Right ventricle myocardium inferior (tissue), 1 donor: ENCODE results near the gene STAB2. TPM values are rescaled to one million over a fixed set of nuclear protein-coding genes. Genes with fewer than 3 reads are reported as not detected.
A peak's percentile ranks its signal among the peaks of the same experiment; 100 is the strongest.

ENCODE experiments used
- ATAC-seq: fragments of 200-7000 bp; cut with Tn5 transposase; one replicate; pipeline ENCODE4 v1.9.1; 2020; ENCODE audit warnings: mild to moderate bottlenecking, moderate library complexity
- DNase-seq: peaks from one replicate; pipeline ENCODE4 v3.0.0; 2021; ENCODE audit errors: missing footprints
- intact Hi-C: fragments of 100-400 bp; cut with DNase I; formaldehyde crosslinking; loops from one replicate; pipeline ENCODE4 v1.11.0; 2022
- total RNA-seq: library from RNA; stranded (reverse); fragmentation: NEBNext Ultra II Directional; extraction: Animal tissue kit (Norgen Biotek cat#: 25700); gene quantifications from one replicate; pipeline ENCODE4 v1.2.1, GENCODE V29; 2021
- donor health status: DM: no; HTN: yes; CAD: no; lungs with severe emphysema.

The STAB2 gene
- total RNA-seq, 1 donor from 2014 or later, result 0.11 TPM

GRCh38 chr12:103712216-103712615 lies 125.1 kb downstream of the STAB2 start:
- no peak for DNase-seq
- intact Hi-C loops, result no loop called here
- no peak for ATAC-seq

DNA sequence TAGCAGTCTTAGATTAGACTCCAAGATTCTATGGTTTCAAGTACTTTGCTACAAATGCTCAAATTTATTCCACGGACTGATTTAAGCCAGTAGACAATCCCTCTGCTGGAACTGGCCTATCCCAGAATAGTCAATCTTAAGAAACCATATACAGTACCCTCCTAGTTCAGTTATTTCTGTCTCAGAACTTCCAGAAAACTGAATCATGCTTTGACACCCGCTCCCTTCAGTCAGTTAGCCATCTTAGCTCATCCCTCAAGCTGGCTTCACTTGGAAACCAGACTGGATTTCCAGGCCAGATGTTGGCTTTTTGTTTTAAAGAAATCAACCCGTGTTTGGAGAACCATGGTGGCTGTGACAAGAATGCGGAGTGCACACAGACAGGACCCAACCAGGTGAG lies 128.4 kb downstream of the STAB2 start:
- ATAC-seq, result no peak
- intact Hi-C loops, result no loop called here
- DNase-seq, result no peak

DNA sequence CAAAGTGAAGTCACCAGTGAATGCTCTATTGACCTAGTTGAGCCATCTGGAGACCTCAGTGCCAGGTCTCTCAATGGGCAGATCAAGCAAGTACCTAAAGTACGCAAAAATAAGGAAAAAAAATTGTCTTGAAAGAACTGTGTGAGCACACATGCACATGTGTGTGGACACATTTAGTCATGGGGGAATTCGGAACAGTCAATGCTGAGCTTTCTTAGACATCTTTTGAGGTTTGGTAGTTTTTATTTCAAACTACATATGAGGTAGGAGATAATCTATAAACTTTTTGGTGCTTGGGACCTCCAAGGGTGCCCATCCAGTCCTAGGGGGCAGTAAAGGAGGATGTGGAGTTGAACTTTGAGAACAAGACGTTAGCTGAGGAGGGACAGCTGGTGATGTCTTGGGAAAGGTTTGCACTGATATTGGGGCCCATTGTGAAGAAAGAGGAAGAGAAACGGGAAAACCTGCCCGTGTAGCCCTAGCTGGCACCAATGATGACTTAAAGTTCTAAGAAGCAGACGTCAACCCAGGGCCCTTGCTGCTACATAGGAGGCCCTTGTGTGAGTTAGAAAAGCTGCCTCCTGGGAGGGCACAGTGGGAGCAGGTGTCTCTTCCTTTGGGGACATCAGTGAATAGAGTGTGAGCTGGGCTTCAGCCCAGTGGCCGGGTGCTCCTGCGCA lies 129.6 kb downstream of the STAB2 start:
- DNase-seq (no peak), ATAC-seq (no peak)
- intact Hi-C loops, result no loop called here

GRCh38 chr12:103725398-103725797 lies 138.3 kb downstream of the STAB2 start:
- ATAC-seq, result no peak
- intact Hi-C loops, result no loop called here
- DNase-seq, result no peak

- intact Hi-C loops, result no loop called here
- DNase-seq (no peak), ATAC-seq (no peak)
Observed at GRCh38 chr12:103727638-103728037, 140.6 kb downstream of the STAB2 start.

- intact Hi-C loops, result no loop called here
- DNase-seq (no peak), ATAC-seq (no peak)
Observed at GRCh38 chr12:103728323-103728722, 141.2 kb downstream of the STAB2 start.

DNA sequence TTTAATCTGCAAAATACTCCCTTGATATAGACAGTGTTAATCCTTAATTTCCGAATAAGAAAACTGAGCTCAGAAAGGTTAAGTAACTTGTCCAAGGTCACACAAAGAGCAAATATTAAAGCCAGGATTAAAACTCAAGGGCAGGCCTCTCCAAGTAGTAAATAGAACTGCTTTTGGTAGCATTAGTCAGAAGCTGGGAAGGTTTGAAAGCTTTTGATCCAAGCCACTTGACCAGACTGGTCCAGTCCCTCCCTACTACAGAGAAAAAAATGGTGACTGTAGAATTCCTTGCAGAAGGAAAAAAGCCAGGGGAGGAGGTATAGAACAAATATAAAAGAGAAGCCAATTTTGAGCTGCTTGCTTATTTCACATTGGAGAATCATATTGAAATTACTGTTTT lies 142.4 kb downstream of the STAB2 start:
- intact Hi-C loops, result no loop called here
- ATAC-seq, result no peak
- no peak for DNase-seq

- ATAC-seq (no peak), DNase-seq (no peak)
- intact Hi-C loops, result no loop called here
Observed at GRCh38 chr12:103731539-103731938, 144.5 kb downstream of the STAB2 start.

DNA sequence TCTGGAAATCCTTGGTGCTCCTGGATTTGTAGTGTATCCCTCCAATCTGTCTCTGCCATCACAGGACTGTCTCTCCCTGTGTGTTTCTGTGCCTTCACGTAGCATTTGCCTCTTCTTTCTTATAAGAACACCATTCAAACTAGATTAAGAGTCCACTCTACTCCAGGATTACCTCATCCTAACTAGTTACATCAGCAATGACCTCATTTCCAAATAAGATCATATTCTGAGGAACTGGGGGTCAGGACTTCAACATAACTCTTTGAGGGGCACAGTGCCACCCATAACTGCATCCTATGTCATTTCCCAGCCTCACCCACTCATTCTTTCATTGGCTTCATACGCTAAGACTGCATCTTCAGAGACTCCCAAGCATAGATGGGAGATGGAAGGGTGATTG lies 147.8 kb downstream of the STAB2 start:
- no peak for DNase-seq
- intact Hi-C loops, result no loop called here
- no peak for ATAC-seq

DNA sequence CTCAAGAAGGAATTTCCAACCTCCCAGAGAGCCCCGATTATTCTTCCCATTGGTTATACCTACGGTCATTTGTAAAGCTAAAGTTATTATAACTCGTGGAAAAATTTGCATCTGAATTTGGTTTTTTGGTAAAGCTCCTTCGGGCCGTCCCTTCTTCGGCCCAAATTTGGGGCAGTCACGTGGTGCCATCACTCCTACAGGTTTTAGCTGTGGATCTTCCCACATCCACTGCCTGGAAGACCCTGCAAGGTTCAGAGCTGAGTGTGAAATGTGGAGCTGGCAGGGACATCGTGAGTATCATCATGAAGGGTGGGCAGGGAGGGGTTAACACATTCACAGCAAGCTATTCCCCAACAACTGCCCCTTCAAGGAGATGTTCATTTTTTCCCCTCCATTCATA lies 148.2 kb downstream of the STAB2 start:
- intact Hi-C loops, result no loop called here
- ATAC-seq, result no peak

GRCh38 chr12:103736572-103736971 lies 149.5 kb downstream of the STAB2 start:
- no peak for ATAC-seq
- intact Hi-C loops, result no loop called here
- DNase-seq, result no peak

More for the DNA sequence above, 148.2 kb downstream of the STAB2 start:
- DNase-seq, result no peak

DNA sequence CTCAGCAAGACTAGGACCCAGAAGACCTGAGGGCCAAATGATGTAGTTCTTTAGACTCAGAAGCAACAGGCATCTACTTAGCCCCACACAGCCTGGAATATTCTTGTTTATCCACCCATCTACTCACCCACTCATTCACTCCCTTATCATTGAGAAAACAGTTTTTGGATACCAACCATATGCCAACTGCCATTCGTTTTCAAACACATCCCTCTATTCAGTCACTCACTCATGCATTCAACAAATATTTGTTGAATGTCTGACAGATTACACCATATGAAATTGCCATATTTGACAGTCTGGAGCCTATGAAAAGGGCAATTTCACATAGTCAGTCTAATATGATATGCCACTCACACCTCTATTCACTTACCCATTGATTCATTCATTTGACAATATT lies 150.8 kb downstream of the STAB2 start:
- intact Hi-C loops, result no loop called here
- DNase-seq (no peak), ATAC-seq (no peak)

DNA sequence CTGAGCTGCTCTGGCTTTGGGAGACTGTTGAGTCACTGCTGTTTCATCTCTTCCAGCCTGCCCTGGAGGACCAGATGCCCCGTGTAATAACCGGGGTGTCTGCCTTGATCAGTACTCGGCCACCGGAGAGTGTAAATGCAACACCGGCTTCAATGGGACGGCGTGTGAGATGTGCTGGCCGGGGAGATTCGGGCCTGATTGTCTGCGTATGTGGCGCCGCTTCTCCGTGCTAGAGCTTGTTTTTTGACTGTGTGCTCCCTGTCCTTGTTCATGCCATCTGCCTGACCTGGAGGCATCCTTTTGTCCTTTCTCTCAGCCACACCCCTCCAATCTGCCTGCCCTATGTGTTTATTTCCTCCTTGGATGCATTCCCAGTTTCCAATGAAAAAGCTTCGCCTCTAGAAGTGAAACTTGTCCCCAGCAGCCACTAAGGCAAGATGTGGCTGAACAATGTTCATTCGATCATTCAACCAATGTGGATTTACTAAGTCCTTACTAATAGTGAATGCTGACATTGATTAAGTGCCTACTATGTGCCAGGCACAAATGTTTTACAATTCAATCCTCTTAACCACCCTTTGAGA lies 155.4 kb downstream of the STAB2 start:
- ATAC-seq, result peak; percentile 53
- no peak for DNase-seq
- intact Hi-C loops, result loop anchor here (5.0 to 10.0 kb wide), 2 partner anchors 115 to 168 kb away; no protein-coding TSS in a partner anchor

GRCh38 chr12:103743788-103744187 lies 156.7 kb downstream of the STAB2 start:
- DNase-seq, result no peak
- ATAC-seq, result no peak
- intact Hi-C loops, result loop anchor here (5.0 to 10.0 kb wide), 2 partner anchors 116 to 169 kb away; no protein-coding TSS in a partner anchor

- no peak for ATAC-seq
- intact Hi-C loops, result loop anchor here (10.0 kb wide), 1 partner anchor 171 kb away; no protein-coding TSS in a partner anchor
- DNase-seq, result no peak
Observed at GRCh38 chr12:103745962-103746361, 158.9 kb downstream of the STAB2 start.

- intact Hi-C loops, result loop anchor here (10.0 kb wide), 1 partner anchor 173 kb away; no protein-coding TSS in a partner anchor
- ATAC-seq, result no peak
- no peak for DNase-seq
Observed at GRCh38 chr12:103748002-103748401, 160.9 kb downstream of the STAB2 start.

DNA sequence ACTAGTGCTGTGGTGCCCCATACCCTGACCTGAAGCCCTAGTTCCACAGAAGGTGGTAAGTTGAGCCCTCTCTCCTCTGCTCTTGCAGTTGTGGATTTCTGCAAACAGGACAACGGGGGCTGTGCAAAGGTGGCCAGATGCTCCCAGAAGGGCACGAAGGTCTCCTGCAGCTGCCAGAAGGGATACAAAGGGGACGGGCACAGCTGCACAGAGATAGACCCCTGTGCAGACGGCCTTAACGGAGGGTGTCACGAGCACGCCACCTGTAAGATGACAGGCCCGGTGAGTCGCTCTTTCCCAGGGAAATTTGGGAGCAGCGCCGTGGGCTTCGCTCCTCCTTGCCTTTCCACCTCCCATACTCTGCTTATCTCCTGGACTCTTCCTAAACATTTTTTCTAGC lies 161.8 kb downstream of the STAB2 start:
- ATAC-seq (no peak), DNase-seq (no peak)
- intact Hi-C loops, result loop anchor here (10.0 kb wide), 1 partner anchor 174 kb away; no protein-coding TSS in a partner anchor

GRCh38 chr12:103751171-103751570 lies 164.1 kb downstream of the STAB2 start:
- intact Hi-C loops, result no loop called here
- no peak for DNase-seq
- ATAC-seq, result peak; percentile 25

DNA sequence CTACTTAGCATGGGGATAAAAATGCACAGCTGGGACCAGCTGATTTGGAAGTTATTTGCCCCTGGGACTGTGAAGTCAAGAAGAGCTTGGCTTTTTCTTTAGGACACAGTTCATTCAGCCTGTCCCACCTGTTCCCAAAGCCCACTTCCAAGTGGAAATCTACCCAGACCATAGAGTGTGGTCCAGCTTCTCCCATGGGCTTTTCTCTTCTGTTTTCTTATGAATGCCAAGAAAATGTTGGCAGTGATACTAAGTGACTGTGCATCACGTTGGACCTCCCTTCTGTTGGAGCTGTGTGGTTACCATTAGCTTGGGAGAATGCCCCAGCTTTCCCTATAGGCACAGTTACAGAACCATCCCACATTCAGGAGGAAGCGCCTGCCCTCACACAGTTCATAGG lies 164.5 kb downstream of the STAB2 start:
- peak; percentile 68 for ATAC-seq
- intact Hi-C loops, result no loop called here
- no peak for DNase-seq

GRCh38 chr12:103755425-103755824 lies 168.4 kb downstream of the STAB2 start:
- ATAC-seq, result no peak
- intact Hi-C loops, result no loop called here
- no peak for DNase-seq
